IMR-90 (cell line): ENCODE measurements around the gene SRCAP. TPM values are rescaled to one million over a fixed set of nuclear protein-coding genes. Genes with fewer than 3 reads are reported as not detected.

Source experiments
- ATAC-seq: fragments of 200-7000 bp; cut with Tn5 transposase; 2 replicates; pipeline ENCODE4 v1.9.1; 2020; ENCODE audit warnings: low read depth, mild to moderate bottlenecking, moderate library complexity
- BruUV-seq: library from RNA; stranded (reverse); fragments of 400-500 nt; replicated peaks from 2 replicates; lab custom pipeline; 2021; lab: Mats Ljungman, UMichigan
- CTCF ChIA-PET: fragments of 300-600 bp; formaldehyde crosslinking; extraction: SDS; loops from one replicate; lab custom pipeline; 2021; ENCODE audit warnings: antibody characterized with exemption; lab: Yijun Ruan, JAX
- POLR2A ChIA-PET: fragments of 300-600 bp; sonication (Branson Sonifier 250); formaldehyde crosslinking; loops from one replicate; lab custom pipeline; 2022; ENCODE audit warnings: antibody characterized with exemption; ENCODE audit not compliant: unreplicated experiment; lab: Charles Lee
- DNase-seq: peaks from one replicate; pipeline ENCODE4 v3.0.0; 2013
- H2AFZ ChIP-seq: replicated peaks from 2 replicates; pipeline ENCODE3; 2013; ENCODE audit warnings: low read length, mild to moderate bottlenecking; ENCODE audit not compliant: poor library complexity
- H2AK5ac ChIP-seq: 2 replicates; pipeline ENCODE4 v1.6.1; 2013; ENCODE audit warnings: low read depth, low read length, inconsistent platforms
- H2AK9ac ChIP-seq: replicated peaks from 2 replicates; pipeline ENCODE3; 2013; ENCODE audit warnings: mild to moderate bottlenecking, low read depth, low read length, moderate library complexity; ENCODE audit not compliant: poor library complexity
- H2BK120ac ChIP-seq: 2 replicates; pipeline ENCODE4 v1.6.1; 2013; ENCODE audit warnings: low read depth, low read length, inconsistent platforms
- H2BK15ac ChIP-seq: 3 replicates; pipeline ENCODE4 v1.6.1; 2013; ENCODE audit warnings: low read depth, low read length, inconsistent platforms
- H2BK20ac ChIP-seq: 2 replicates; pipeline ENCODE4 v1.6.1; 2013; ENCODE audit warnings: low read depth, mild to moderate bottlenecking, inconsistent platforms, low read length, moderate library complexity
- H2BK5ac ChIP-seq: 2 replicates; pipeline ENCODE4 v1.6.1; 2013; ENCODE audit warnings: mild to moderate bottlenecking, low read depth, low read length, inconsistent platforms; ENCODE audit not compliant: poor library complexity, severe bottlenecking
- H3K14ac ChIP-seq: replicated peaks from 2 replicates; pipeline ENCODE4 v1.6.1; 2013; ENCODE audit warnings: low read depth, low read length, inconsistent platforms
- H3K18ac ChIP-seq: 2 replicates; pipeline ENCODE4 v1.6.1; 2013; ENCODE audit warnings: low read depth, low read length, control low read depth
- H3K23ac ChIP-seq: 2 replicates; pipeline ENCODE4 v1.6.1; 2013; ENCODE audit warnings: low read depth, low read length, inconsistent platforms
- H3K27ac ChIP-seq: 2 replicates; pipeline ENCODE4 v1.5.1; 2013; ENCODE audit warnings: mild to moderate bottlenecking, control low read depth, low read length; ENCODE audit not compliant: insufficient read depth
- H3K27me3 ChIP-seq: 2 replicates; pipeline ENCODE4 v1.6.1; 2013; ENCODE audit warnings: low read length; ENCODE audit not compliant: control insufficient read depth, insufficient read depth
- H3K36me3 ChIP-seq: 2 replicates; pipeline ENCODE4 v1.6.1; 2013; ENCODE audit warnings: low read length, mixed read lengths; ENCODE audit not compliant: control insufficient read depth, insufficient read depth
- H3K4ac ChIP-seq: 2 replicates; pipeline ENCODE4 v1.6.1; 2013; ENCODE audit warnings: low read depth, low read length, inconsistent platforms
- H3K4me1 ChIP-seq: 2 replicates; pipeline ENCODE4 v1.6.1; 2013; ENCODE audit warnings: low read length, mixed read lengths; ENCODE audit not compliant: control insufficient read depth, insufficient read depth
- H3K4me2 ChIP-seq: 2 replicates; pipeline ENCODE4 v1.6.1; 2013; ENCODE audit warnings: low read depth, mild to moderate bottlenecking, control low read depth, low read length, moderate library complexity
- H3K4me3 ChIP-seq: 2 replicates; pipeline ENCODE4 v1.5.1; 2013; ENCODE audit warnings: low read depth, mild to moderate bottlenecking, control low read depth, low read length, moderate library complexity; ENCODE audit not compliant: insufficient read depth
- H3K56ac ChIP-seq: 2 replicates; pipeline ENCODE4 v1.6.1; 2013; ENCODE audit warnings: low read length, inconsistent platforms; ENCODE audit not compliant: insufficient read depth; ENCODE audit errors: extremely low read depth
- H3K79me1 ChIP-seq, 2 experiments: 2 replicates each; pipeline ENCODE4 v1.6.1; 2013; ENCODE audit warnings: low read length in 2 of 2, inconsistent platforms in 1 of 2, low read depth in 1 of 2
- H3K9ac ChIP-seq: 2 replicates; pipeline ENCODE4 v1.6.1; 2013; ENCODE audit warnings: low read depth, low read length, control low read depth
- H3K9me1 ChIP-seq: 2 replicates; pipeline ENCODE4 v1.6.1; 2013; ENCODE audit warnings: low read length, inconsistent platforms; ENCODE audit not compliant: insufficient read depth
- H3K9me3 ChIP-seq: 2 replicates; pipeline ENCODE4 v1.6.1; 2013; ENCODE audit warnings: low read length; ENCODE audit not compliant: control insufficient read depth, insufficient read depth
- H4K20me1 ChIP-seq: 2 replicates; pipeline ENCODE4 v1.6.1; 2013; ENCODE audit warnings: low read length, inconsistent platforms; ENCODE audit not compliant: insufficient read depth
- H4K5ac ChIP-seq: 2 replicates; pipeline ENCODE4 v1.6.1; 2013; ENCODE audit warnings: mild to moderate bottlenecking, low read depth, low read length, control low read depth
- H4K8ac ChIP-seq, 2 experiments: 2 replicates each; pipeline ENCODE4 v1.6.1; 2013; ENCODE audit warnings: low read depth in 2 of 2, low read length in 2 of 2, control low read depth in 1 of 2, inconsistent platforms in 1 of 2
- H4K91ac ChIP-seq: 2 replicates; pipeline ENCODE4 v1.6.1; 2013; ENCODE audit warnings: low read depth, low read length, inconsistent platforms; ENCODE audit not compliant: insufficient read depth
- FOS ChIP-seq: fragments of 150-350 bp; IDR thresholded peaks from 2 replicates; pipeline ENCODE4 v1.6.1; 2016; ENCODE audit warnings: low read depth, low read length
- MAZ ChIP-seq: IDR thresholded peaks from 2 replicates; pipeline ENCODE4 v1.6.1; 2012; ENCODE audit warnings: low read depth, mild to moderate bottlenecking, low read length, improper control_type of control experiment, moderate library complexity, borderline replicate concordance
- WGBS, 2 experiments: methylation state at CpG; one replicate each; pipeline versions ENCODE4 v1.1.5 to v1.1.7; 2013; ENCODE audit warnings: missing lambda C conversion rate in 2 of 2; ENCODE audit not compliant: insufficient read length in 1 of 2; ENCODE audit errors: extremely low coverage in 2 of 2; 5-methylcytosine and 5-hydroxymethylcytosine counted together
- dilution Hi-C: fragments of 300-500 bp; cut with HindIII; formaldehyde crosslinking; loops from one replicate; pipeline ENCODE4 v1.14.3; 2018; ENCODE audit warnings: low sequenced_read_pairs; ENCODE audit not compliant: unreplicated experiment
- in situ Hi-C: fragments of 300-500 bp; cut with MboI; formaldehyde crosslinking; loops from 3 replicates; pipeline ENCODE4 v1.14.3; 2019; ENCODE audit warnings: low sequenced_read_pairs, inconsistent platforms, mixed read lengths
- intact Hi-C: fragments of 100-400 bp; cut with micrococcal nuclease; formaldehyde crosslinking; loops from 2 replicates; pipeline ENCODE4 v1.10.0; 2022
- polyA plus RNA-seq, 3 experiments: library from polyadenylated mRNA; depleted of rRNA; stranded (reverse); fragments of >200 nt; gene quantifications; 2 replicates each; pipeline ENCODE4 v1.2.3, GENCODE V29; 2012; ENCODE audit warnings: low replicate concordance in 1 of 3
- total RNA-seq: library from RNA; depleted of rRNA; stranded (reverse); fragments of >200 nt; gene quantifications from 2 replicates; pipeline ENCODE4 v1.2.3, GENCODE V29; 2012

Gene SRCAP
- total and polyA plus RNA-seq, 2 of the 4 experiments (the other 2 are of a cell fraction): 4.5 to 8.2 TPM

GRCh38 chr16:30748634-30749445 is 49.9 kb downstream of the SRCAP start:
- Histone ChIP-seq H2AK5ac (peak overlapping the region; percentile 67; the same call in 1 of the 2 replicates), H2AK9ac (peak overlapping the region; percentile 90), H3K27me3 (no peaks in the 10 kb centered on the region), H3K9ac (peak overlapping the region; percentile 91), H3K9me3 (no peaks in the 10 kb centered on the region), H3K18ac (no peak overlapping the region), H3K79me1 (peaks cover 22 to 33% of the 10 kb centered on the region in 2 experiments), H3K4me1 (no peaks in the 10 kb centered on the region), H2AFZ (peak overlapping the region; percentile 87), H4K5ac (no peak overlapping the region), H3K14ac (no peak overlapping the region), H3K9me1 (peaks cover 12% of the 10 kb centered on the region; the same call in 1 of the 2 replicates), H3K4me3 (peak overlapping the region; percentile 81), H3K4me2 (peak overlapping the region; percentile 89), H4K91ac (no peak overlapping the region), H3K27ac (peak overlapping the region; percentile 89), H3K23ac (0 out of 2 replicates have a peak overlapping the region, but pooled peaks have one; percentile 42), H2BK5ac (peak overlapping the region; percentile 63), H3K36me3 (peaks cover 25% of the 10 kb centered on the region), H2BK20ac (no peak overlapping the region), H2BK120ac (no peak overlapping the region), H4K20me1 (no peaks in the 10 kb centered on the region; the same call in 1 of the 2 replicates), H4K8ac (peak overlapping the region in 1 of 2 experiments; percentile 58; a peak in 1 of 4 replicates), H3K56ac (no peak overlapping the region), H2BK15ac (no peak overlapping the region), H3K4ac (no peak overlapping the region)
- 0% methylated on average over 3 of the region's 36 CpGs; no CpG with 5 or more reads in 1 of the 2 experiments for WGBS, 2 experiments
- dilution Hi-C loops (no loop called here), in situ Hi-C loops (no loop called here), intact Hi-C loops (loop anchor here (1.0 kb wide), 2 partner anchors 26 to 172 kb away; no protein-coding TSS in a partner anchor)
- peak; percentile 52 for DNase-seq
- ATAC-seq: peak; percentile 71
- ChIA-PET CTCF (no interaction called here), POLR2A (no interaction called here)
- no TSS peak for BruUV-seq
- TF ChIP-seq MAZ: peak; percentile 72; the same call in 1 of the 2 replicates
- TF ChIP-seq FOS: no peak
